HAP-1 (cell line): Measurements from ENCODE around the gene FITM2.

ENCODE experiments used
- DNase-seq, 2 experiments: peaks; one replicate each; pipeline ENCODE4 v3.0.0-alpha.2; 2016 to 2020; ENCODE audit warnings: low spot score in 2 of 2
- H3K27me3 ChIP-seq: fragments of 250-450 bp; sonication (Bioruptor Pico); 2 replicates; pipeline ENCODE4 v1.5.1; 2020; ENCODE audit warnings: low read depth, mild to moderate bottlenecking, moderate library complexity
- H3K36me3 ChIP-seq: fragments of 250-450 bp; sonication (Bioruptor Pico); replicated peaks from 2 replicates; pipeline ENCODE4 v1.5.1; 2020; ENCODE audit warnings: mild to moderate bottlenecking
- H3K4me1 ChIP-seq: fragments of 250-450 bp; sonication (Bioruptor Pico); 2 replicates; pipeline ENCODE4 v1.5.1; 2020; ENCODE audit warnings: mild to moderate bottlenecking
- H3K4me3 ChIP-seq: fragments of 250-450 bp; sonication (Bioruptor Pico); 2 replicates; pipeline ENCODE4 v1.5.1; 2020; ENCODE audit warnings: mild to moderate bottlenecking, moderate library complexity
- H3K9me3 ChIP-seq: fragments of 250-450 bp; sonication (Bioruptor Pico); 2 replicates; pipeline ENCODE4 v1.5.1; 2020; ENCODE audit warnings: mild to moderate bottlenecking, moderate library complexity
- in situ Hi-C: fragments of 300-500 bp; cut with MboI; formaldehyde crosslinking; loops from 3 replicates; pipeline ENCODE4 v1.14.3; 2020; ENCODE audit warnings: low sequenced_read_pairs, inconsistent platforms, mixed read lengths

The FITM2 gene

GRCh38 chr20:44253528-44253927 lies 57.5 kb downstream of the FITM2 start:
- no peak overlapping the region for H3K4me3 ChIP-seq
- in situ Hi-C loops = no loop called here
- H3K27me3 ChIP-seq = no peaks in the 10 kb centered on the region
- no peaks in the 10 kb centered on the region for H3K36me3 ChIP-seq
- no peaks in the 10 kb centered on the region for H3K4me1 ChIP-seq
- no peaks in the 10 kb centered on the region for H3K9me3 ChIP-seq
- DNase-seq = no peak
